Hepatocyte (in vitro differentiated cells): ENCODE measurements around the gene CACNA1C.
A peak's percentile ranks its signal among the peaks of the same experiment; 100 is the strongest.

Experiments
- EZH2 ChIP-seq: fragments of 200-600 bp; sonication (generic); IDR thresholded peaks from 2 replicates; pipeline ENCODE4 v1.6.1; 2016; ENCODE audit warnings: antibody characterized with exemption, mild to moderate bottlenecking, borderline replicate concordance
- EZH2phosphoT487 ChIP-seq: fragments of 200-600 bp; sonication (generic); IDR thresholded peaks from one replicate; pipeline ENCODE4 v1.6.1; 2018; ENCODE audit warnings: antibody characterized with exemption, mild to moderate bottlenecking, low read depth, moderate library complexity; ENCODE audit not compliant: unreplicated experiment, severe bottlenecking
- TF ChIP-seq, protein P1 (sequence below): fragments of 200-600 bp; sonication (generic); IDR thresholded peaks from 2 replicates; pipeline ENCODE4 v1.5.1; 2016; ENCODE audit warnings: antibody characterized with exemption, mild to moderate bottlenecking; ENCODE audit not compliant: poor library complexity

- TF ChIP-seq, protein P1, sequence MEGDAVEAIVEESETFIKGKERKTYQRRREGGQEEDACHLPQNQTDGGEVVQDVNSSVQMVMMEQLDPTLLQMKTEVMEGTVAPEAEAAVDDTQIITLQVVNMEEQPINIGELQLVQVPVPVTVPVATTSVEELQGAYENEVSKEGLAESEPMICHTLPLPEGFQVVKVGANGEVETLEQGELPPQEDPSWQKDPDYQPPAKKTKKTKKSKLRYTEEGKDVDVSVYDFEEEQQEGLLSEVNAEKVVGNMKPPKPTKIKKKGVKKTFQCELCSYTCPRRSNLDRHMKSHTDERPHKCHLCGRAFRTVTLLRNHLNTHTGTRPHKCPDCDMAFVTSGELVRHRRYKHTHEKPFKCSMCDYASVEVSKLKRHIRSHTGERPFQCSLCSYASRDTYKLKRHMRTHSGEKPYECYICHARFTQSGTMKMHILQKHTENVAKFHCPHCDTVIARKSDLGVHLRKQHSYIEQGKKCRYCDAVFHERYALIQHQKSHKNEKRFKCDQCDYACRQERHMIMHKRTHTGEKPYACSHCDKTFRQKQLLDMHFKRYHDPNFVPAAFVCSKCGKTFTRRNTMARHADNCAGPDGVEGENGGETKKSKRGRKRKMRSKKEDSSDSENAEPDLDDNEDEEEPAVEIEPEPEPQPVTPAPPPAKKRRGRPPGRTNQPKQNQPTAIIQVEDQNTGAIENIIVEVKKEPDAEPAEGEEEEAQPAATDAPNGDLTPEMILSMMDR, result peak; percentile 49
- TF ChIP-seq EZH2 (no peak), EZH2phosphoT487 (no peak)
Observed at GRCh38 chr12:2183556-2184541, 131.1 kb downstream of the CACNA1C start.
